OCI-LY7 (cell line): Measurements from ENCODE around the gene KIAA0040.

Source experiments
- CTCF ChIP-seq: fragments of 200-600 bp; sonication (generic); conservative IDR thresholded peaks from 2 replicates; pipeline ENCODE4 v1.5.1; 2014; ENCODE audit warnings: mild to moderate bottlenecking, antibody characterized with exemption, low read length, moderate library complexity, mixed read lengths
- EZH2phosphoT487 ChIP-seq: fragments of 200-600 bp; sonication (generic); IDR thresholded peaks from 2 replicates; pipeline ENCODE4 v1.6.1; 2018; ENCODE audit warnings: low read depth, borderline replicate concordance, mild to moderate bottlenecking, mixed run types, antibody characterized with exemption, low read length, moderate library complexity, mixed read lengths

DNA sequence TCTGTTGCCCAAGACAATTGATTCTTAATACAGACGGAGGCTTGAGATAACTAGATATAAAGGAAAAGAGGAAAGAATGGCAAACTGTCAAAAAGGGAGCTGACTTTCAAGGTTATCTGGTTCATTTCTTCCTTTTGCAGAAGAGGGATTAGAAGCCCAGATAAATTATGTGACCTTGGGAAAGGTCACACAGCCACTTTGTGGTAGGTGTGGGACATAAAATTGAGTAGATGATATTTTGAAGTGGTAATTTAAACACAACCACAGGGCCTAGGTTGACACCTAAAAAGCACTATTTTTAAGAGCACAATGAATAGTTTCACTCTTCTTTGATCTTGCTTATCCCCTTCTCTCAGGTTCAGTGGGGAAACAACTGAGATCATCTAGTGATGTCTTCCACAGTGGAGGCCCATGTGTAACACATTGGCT is 16.9 kb upstream of the KIAA0040 start:
- TF ChIP-seq CTCF (no peak; the same call in none of the 2 replicates), EZH2phosphoT487 (no peak)
